Esophagus muscularis mucosa (tissue), 3 donors: ENCODE measurements around the gene PLCD3.

Source experiments
- CTCF ChIP-seq, 3 experiments: fragments of 200-600 bp in 2 of 3; fragments of 450-650 bp in 1 of 3; sonication (generic) in 2 of 3; IDR thresholded peaks; one replicate each; pipeline ENCODE4 v1.5.1; 2017 to 2019; ENCODE audit warnings: antibody characterized with exemption in 3 of 3, mild to moderate bottlenecking in 2 of 3, moderate library complexity in 1 of 3
- POLR2AphosphoS5 ChIP-seq, 2 donors: sonication (generic); formaldehyde crosslinking; IDR thresholded peaks; one replicate each; pipeline ENCODE4 v1.6.1; 2017; ENCODE audit warnings: antibody characterized with exemption in 2 of 2

GRCh38 chr17:45150911-45151809 lies 18.8 kb upstream of the PLCD3 start:
- TF ChIP-seq CTCF (IDR thresholded peaks at IDR 0.05): no peak
- no peak for TF ChIP-seq POLR2AphosphoS5 (IDR thresholded peaks at IDR 0.05)
